Activated naive CD4-positive, alpha-beta T cell treated with anti-CD3 and anti-CD28 coated beads, Interleukin-2, amount 50 U/mL, for 72 hours (primary cell): ENCODE data around the gene GPBP1L1. TPM values are rescaled to one million over a fixed set of nuclear protein-coding genes. Genes with fewer than 3 reads are reported as not detected.
"Not testable (repeated sequence)": the region's sequence is repeated elsewhere in the genome, so short reads cannot be mapped to it uniquely, and the experiment has no call there.

ENCODE experiments used
- ATAC-seq, 2 donors: fragments of 150-1000 bp; cut with Tn5 transposase; 2 replicates each; pipeline ENCODE4 v1.10.0; 2021; ENCODE audit warnings: mild to moderate bottlenecking in 2 of 2, moderate library complexity in 2 of 2
- DNase-seq, 2 donors: peaks; one replicate each; pipeline ENCODE4 v3.0.0; 2021 to 2022; ENCODE audit warnings: low spot score in 2 of 2
- H3K27ac Mint-ChIP-seq, 2 donors: one replicate each; pipeline ENCODE4 v1.8.0; 2022; ENCODE audit warnings: mild to moderate bottlenecking in 2 of 2, mixed read lengths in 2 of 2
- H3K36me3 Mint-ChIP-seq, 2 donors: one replicate each; pipeline ENCODE4 v1.8.0; 2022; ENCODE audit warnings: mixed read lengths in 2 of 2
- H3K9me3 Mint-ChIP-seq, 2 donors: one replicate each; pipeline ENCODE4 v1.8.0; 2022; ENCODE audit warnings: mixed read lengths in 2 of 2
- total RNA-seq, 2 donors: library from RNA; stranded (reverse); gene quantifications; one replicate each; pipeline ENCODE4 v1.2.3, GENCODE V29; 2022

Gene GPBP1L1
- total RNA-seq, 2 donors from 2014 or later: 102 to 145 TPM

DNA sequence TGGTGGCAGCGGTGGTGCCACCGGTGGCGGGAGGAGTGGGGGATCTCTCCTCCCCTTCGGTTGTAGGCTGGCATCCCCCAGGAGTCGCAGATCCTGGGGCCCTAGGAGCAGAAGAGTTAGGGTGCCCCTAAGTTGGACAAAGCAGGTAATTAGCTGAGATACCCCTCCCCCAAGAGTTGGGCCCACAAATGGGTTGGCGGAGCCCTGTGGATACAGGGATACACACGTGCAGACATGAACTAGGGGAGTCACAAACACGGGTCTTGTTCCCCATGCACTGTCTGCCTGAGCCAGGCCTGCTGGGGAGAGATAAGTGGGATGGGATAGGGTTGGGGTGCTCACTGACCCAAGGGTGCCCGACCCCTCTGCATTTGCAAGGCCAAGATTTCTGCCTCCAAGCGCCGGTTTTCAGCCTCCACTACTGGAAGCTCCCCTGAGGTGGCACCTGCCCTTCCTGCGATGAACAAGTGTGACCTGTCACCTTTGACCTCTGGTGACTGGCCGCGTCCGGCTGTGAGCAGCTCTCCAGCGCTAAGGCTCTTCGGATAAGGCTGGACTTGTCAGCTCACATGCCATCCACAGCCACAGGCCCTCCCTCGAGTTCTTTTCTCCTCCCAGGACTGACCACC is 64.3 kb downstream of the GPBP1L1 start:
- ATAC-seq (peak; percentile 15 to 19), DNase-seq (no peak)
- peaks cover 4% of the 10 kb centered on the region in 2 donors for H3K36me3 Mint-ChIP-seq
- no peaks in the 10 kb centered on the region for H3K9me3 Mint-ChIP-seq
- H3K27ac Mint-ChIP-seq: peak overlapping the region in 1 of 2 donors; percentile 76

DNA sequence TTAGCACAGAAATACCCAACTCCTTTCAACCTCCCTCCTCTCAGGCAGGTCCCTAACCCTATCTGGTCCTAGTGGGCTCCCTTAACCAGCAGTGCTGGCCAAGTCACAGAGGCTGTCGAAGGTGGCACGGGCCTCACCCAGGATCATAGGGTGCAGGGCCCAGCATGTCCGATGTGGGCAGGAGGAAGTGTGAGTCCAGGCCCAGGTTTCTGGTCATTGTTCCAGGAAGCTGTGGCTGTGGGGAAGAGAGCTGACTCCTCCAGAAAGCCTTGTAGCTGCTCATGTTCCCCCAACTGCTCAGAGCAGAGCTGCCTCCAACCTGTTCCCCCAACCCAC is 64.9 kb downstream of the GPBP1L1 start:
- ATAC-seq: peak; percentile 23 to 26
- peaks cover 5 to 6% of the 10 kb centered on the region in 2 donors for H3K36me3 Mint-ChIP-seq
- no peaks in the 10 kb centered on the region for H3K9me3 Mint-ChIP-seq
- peak overlapping the region; percentile 74 to 76 for H3K27ac Mint-ChIP-seq
- no peak for DNase-seq

DNA sequence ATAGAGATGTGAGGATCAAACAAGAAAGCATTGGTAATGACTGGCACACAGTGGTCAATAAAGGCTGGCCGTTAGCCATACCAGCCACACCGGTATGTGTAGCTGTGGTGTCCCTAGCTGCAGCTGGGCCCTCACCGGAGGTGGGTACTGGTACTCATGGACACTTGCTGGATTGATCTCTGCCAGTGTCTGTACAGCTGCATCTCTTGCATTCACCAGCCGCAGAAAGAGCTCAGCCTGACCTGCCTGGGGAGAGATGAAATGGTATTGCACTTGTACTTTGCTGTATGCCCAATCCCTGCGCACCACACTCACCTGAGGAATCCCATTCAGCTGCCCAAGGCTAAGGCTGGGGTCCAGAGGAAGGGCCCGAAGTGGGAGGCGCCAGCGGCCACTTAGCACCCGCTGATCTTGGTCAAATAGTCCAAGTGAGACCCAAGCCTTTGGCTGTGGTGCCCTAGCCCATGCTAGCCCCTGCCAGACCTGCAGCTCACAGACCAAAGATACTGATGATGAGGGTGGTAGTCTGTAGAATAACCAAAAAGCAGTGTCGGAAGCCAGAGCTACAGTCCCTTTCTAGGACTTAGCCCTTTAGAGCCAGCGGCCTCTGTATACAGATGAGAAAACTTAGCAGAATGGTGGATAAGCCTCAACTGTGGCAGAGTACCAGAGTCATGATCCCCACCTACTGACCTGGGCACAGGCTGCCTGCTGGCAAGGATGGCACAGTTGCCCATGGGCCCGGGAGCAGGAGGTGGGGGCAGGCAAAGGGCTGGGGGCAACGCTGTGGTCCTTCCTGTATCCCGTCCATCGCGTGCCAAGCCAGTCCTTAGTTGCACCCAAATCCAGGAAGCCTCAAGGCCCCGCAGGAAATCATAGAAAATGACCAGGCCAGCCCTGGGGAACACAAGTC is 65.5 kb downstream of the GPBP1L1 start:
- no peak for DNase-seq
- Mint-ChIP-seq H3K36me3 (peaks cover 5 to 12% of the 10 kb centered on the region in 2 donors), H3K9me3 (no peaks in the 10 kb centered on the region), H3K27ac (peak overlapping the region; percentile 76 to 94)
- peak; percentile 16 to 22 for ATAC-seq

DNA sequence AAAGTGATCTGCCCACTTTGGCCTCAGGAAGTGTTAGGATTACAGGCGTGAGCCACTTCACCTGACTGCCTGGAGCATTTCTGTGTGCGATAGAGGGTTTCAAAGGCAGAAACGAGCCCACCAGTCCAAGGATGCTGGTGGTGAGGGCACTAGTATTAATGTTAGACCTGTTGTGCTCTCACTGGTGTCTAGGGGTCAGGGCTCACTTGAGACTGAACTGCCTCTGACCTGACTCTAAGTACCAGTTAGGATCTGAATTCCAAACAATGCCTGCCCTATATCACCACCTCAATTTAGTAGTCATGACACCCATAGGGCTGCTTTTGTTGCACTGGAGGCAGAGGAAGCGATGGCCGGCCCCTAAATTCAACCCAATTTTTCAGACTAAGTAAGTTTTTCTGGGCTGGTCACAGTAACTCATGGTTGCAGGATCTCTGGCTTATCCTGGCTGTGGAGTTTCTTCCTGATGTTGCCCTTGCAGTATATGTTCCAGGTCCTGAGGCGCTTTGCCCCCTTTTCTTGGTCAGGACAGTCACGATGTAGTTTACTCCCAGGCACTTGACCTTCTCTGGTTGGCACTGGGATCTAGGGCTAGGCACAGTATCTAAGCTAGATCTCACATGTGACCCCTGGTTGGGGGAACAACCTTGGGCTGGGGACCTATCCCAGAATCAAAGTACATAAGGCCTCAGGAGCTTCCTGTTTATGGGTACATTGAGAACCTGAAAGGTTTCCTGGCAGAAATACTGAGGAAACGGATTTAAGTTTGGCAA is 67.0 kb downstream of the GPBP1L1 start:
- no peaks in the 10 kb centered on the region for H3K9me3 Mint-ChIP-seq
- ATAC-seq (no peak), DNase-seq (no peak)
- peak overlapping the region; percentile 76 to 94 for H3K27ac Mint-ChIP-seq
- H3K36me3 Mint-ChIP-seq: peaks cover 9 to 15% of the 10 kb centered on the region in 2 donors

DNA sequence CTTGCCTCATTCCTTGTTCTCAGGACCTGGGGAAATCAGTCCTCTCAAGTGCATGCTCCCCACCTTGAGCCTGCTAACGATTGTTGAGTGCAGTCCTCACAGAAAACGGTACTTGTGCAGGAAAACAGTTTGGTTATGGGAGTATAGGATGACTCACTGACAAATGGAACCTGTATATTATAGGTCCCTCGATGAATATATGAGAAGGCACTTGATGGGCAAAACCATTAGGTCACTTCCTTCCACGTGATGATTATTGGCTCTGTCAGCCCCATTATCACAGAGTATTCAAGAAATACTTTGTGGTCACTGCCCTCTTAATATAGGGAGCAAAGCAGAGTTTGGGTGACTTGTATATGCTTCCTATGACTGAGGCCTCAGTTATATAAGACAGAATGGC is 68.7 kb downstream of the GPBP1L1 start:
- DNase-seq: no peak
- ATAC-seq: no peak
- H3K9me3 Mint-ChIP-seq: no peaks in the 10 kb centered on the region
- H3K36me3 Mint-ChIP-seq: peaks cover 9 to 15% of the 10 kb centered on the region in 2 donors
- peak overlapping the region in 1 of 2 donors; percentile 61 for H3K27ac Mint-ChIP-seq

DNA sequence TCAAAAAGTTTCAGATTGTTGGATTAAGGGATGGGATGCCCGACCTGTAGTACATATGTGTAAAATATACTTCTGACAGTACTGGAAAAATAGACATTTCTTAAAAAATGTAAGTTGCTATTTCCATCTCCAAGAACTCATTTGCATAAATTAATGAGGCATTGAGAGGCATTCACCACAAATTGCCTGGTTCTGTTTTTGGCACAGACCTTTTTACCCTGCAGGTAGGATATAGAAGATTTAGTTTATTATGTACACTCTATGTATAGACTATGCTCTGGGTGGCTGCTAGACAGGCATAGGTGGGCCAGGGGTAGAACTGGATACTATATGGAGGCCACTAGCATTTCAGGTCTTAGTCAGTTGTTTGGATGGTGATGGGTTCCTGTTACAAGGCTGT is 70.4 kb downstream of the GPBP1L1 start:
- H3K36me3 Mint-ChIP-seq: peaks cover 9 to 15% of the 10 kb centered on the region in 2 donors
- H3K9me3 Mint-ChIP-seq: no peaks in the 10 kb centered on the region
- no peak for DNase-seq
- no peak for ATAC-seq
- peak overlapping the region in 1 of 2 donors; percentile 50 for H3K27ac Mint-ChIP-seq

DNA sequence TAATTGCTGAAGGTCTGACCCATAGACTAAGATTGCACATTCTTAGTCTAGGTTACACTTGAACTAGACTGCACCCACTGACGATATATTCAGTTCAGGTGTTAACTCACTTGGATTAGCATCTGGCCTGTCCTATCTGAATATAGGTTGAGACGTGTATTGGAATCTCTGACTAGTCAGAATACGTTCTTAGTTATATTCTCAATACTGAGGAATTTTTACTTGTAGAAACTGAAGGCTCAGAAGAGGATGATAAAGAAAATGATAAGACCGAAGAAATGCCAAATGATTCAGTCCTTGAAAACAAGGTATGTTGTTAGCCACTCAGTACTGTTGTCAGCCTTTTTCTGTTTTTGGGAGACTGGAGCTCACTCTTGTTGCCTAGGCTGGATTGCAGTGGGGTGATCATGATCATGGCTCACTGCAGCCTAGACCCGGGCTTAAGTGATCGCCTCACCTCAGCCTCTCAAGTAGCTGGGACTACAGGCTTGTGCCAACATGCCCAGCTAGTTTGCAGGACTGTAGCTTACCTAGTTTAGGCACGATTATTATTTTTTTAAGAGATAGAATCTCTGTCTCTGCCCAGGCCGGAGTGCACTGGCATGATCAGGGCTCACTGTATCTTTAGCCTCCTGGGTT is 73.3 kb downstream of the GPBP1L1 start:
- Mint-ChIP-seq H3K9me3 (no peaks in the 10 kb centered on the region), H3K27ac (peak overlapping the region; percentile 1 to 31), H3K36me3 (peaks cover 9 to 21% of the 10 kb centered on the region in 2 donors)
- ATAC-seq (no peak), DNase-seq (no peak)

DNA sequence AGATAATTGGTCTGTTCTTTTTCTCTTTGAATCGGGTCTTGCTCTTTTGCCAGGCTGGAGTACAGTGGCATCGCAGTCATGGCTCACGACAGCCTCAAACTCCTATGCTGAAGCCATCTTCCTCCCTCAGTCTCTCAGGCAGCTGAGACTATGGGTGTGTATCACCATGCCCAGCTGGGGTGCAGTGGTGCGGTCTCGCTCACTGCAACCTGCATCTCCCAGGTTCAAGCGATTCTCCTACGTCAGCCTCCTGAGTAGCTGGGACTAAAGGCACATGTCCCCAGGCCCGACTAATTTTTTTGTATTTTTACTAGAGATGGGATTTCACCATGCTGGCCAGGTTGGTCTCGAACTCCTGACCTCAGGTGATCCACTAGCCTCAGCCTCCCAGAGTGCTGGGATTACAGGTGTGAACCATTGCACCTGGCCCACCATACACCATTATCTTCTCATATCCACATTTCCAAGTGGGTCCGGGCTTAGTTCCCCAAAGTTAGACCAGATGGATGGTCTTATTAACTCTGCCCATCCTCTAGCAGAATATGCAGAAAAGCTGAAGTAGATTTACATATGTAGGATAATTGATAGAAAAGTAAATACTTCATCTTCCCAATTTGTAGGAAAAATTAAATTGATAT is 75.6 kb downstream of the GPBP1L1 start:
- ATAC-seq: no peak

DNA sequence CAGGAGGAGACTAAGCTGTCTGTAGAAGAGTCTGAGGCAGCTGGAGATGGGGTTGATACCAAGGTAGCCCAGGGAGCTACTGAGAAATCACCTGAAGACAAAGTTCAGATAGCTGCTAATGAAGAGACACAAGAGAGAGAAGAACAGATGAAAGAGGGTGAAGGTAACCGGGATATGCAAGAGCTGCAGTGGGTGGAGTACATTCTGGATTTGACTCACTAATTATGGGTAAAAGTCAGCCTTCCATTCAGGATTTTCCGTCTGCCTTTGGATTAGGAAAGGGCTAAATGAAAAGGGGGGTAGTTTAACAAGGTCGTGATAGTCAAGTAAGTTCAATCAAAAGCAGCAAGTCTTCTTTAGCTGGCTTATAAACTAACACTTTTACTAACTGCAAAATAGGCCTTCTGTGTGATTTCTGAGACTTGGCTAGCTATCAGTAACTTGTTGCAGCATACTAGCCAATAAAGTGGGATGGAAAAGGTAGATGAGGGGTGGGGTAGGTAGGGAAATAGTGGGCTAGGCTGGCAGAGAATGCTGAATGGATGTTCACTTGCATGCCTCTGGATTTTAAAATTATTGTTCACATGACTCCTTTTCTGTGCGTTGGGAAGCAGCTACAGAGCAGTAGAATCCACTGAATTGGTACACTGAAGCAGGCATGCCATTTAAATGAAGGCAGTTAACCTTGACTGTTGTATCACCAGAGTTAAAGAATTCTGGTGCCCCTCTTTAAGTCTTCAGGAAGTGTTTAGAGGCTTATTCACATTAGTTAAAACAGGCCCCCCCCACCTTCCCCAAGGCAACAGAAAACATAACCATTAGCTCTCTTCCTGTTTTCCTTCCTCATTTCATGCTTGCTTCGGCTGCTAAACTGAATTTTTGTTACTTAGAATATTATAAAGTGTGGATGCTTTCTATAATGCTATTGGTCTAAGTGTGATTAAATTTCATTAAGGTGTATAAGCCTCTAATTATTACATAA is 77.9 kb downstream of the GPBP1L1 start:
- H3K27ac Mint-ChIP-seq: peak overlapping the region; percentile 39 to 52
- H3K36me3 Mint-ChIP-seq: peaks cover 19 to 26% of the 10 kb centered on the region in 2 donors
- ATAC-seq (peak in 1 of 2 donors; percentile 12), DNase-seq (no peak)
- H3K9me3 Mint-ChIP-seq: no peaks in the 10 kb centered on the region

More for the DNA sequence above, 75.6 kb downstream of the GPBP1L1 start:
- Mint-ChIP-seq H3K36me3 (peaks cover 23 to 27% of the 10 kb centered on the region in 2 donors), H3K9me3 (no peaks in the 10 kb centered on the region), H3K27ac (peak overlapping the region in 1 of 2 donors; percentile 73)
- DNase-seq: no peak

DNA sequence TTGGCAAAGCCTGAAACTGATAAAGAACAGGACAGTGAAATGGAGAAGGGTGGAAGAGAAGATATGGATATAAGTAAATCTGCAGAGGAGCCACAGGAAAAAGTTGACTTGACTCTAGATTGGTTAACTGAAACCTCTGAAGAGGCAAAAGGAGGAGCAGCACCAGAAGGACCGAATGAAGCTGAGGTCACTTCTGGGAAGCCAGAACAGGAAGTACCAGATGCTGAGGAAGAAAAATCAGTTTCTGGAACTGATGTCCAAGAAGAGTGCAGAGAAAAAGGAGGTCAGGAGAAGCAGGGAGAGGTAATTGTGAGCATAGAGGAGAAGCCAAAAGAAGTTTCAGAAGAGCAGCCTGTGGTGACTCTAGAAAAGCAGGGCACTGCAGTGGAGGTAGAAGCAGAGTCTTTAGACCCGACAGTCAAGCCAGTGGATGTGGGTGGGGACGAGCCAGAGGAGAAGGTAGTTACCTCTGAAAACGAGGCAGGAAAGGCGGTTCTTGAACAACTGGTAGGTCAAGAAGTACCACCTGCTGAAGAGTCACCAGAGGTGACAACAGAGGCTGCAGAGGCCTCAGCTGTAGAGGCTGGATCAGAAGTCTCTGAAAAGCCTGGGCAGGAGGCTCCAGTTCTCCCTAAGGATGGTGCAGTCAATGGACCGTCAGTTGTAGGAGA is 78.8 kb downstream of the GPBP1L1 start:
- DNase-seq (no peak), ATAC-seq (peak in 1 of 2 donors; percentile 14)
- peaks cover 19 to 26% of the 10 kb centered on the region in 2 donors for H3K36me3 Mint-ChIP-seq
- no peaks in the 10 kb centered on the region for H3K9me3 Mint-ChIP-seq
- H3K27ac Mint-ChIP-seq: peak overlapping the region; percentile 52 to 75

DNA sequence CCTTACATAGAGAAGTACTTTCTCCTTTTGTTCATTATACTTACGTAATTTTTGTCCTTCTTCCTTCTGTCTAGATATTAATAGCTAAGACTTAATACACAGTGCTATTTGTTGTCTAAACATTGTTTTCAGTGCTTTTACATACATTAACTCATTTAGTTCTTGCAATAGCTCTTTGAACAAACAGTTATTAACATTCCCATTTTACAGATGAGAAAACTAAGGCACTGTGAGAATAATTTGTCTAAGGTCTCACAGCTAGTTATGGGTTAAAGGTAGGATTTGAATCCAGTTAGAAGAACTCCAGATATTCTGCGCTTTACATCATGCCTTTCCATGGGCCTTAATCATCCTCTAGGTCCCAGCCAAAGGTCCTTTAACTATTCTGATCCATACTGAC is 82.1 kb downstream of the GPBP1L1 start:
- Mint-ChIP-seq H3K27ac (no peak overlapping the region), H3K9me3 (no peaks in the 10 kb centered on the region), H3K36me3 (peaks cover 19 to 26% of the 10 kb centered on the region in 2 donors)
- ATAC-seq (no peak), DNase-seq (no peak)

DNA sequence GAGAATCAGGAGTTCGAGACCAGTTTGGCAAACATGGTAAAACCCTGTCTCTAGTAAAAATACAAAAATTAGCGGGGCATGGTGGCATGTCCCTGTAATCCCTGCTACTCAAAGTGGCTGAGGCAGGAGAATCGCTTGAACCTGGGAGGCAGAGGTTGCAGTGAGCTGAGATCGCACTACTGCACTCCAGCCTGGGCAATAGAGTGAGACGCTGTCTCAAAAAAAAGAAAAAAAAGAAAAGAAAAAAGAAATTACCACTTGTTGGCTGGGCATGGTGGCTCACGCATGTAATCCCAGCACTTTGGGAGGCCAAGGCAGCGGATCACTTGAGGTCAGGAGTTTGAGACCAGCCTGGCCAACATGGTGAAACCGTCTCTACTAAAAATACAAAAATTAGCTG is 89.6 kb downstream of the GPBP1L1 start:
- DNase-seq, H3K9me3 Mint-ChIP-seq, H3K27ac Mint-ChIP-seq, ATAC-seq: not testable (repeated sequence)
- H3K36me3 Mint-ChIP-seq: peaks cover 0 to 11% of the 10 kb centered on the region in 2 donors

DNA sequence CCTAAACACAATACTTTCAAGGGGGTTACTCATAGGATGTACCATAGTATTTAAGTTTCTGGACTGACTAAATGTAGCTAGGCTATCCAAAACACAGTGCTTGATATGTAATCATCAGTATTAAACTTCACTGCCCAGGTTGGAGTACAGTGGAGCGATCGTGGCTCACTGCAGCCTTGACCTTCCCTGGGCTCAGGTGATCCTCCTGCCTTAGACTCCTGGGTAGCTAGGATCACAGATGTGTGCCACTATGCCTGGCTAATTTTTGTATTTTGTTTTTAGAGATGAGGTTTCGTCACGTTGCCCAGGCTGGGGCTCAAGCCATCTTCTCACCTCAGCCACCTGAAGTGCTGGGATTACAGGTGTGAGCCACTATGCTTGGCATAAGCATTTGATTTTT is 91.9 kb downstream of the GPBP1L1 start:
- H3K27ac Mint-ChIP-seq: peak overlapping the region in 1 of 2 donors; percentile 44
- DNase-seq (no peak), ATAC-seq (peak in 1 of 2 donors; percentile 23)
- H3K9me3 Mint-ChIP-seq: no peaks in the 10 kb centered on the region
- H3K36me3 Mint-ChIP-seq: peaks cover 0 to 11% of the 10 kb centered on the region in 2 donors

DNA sequence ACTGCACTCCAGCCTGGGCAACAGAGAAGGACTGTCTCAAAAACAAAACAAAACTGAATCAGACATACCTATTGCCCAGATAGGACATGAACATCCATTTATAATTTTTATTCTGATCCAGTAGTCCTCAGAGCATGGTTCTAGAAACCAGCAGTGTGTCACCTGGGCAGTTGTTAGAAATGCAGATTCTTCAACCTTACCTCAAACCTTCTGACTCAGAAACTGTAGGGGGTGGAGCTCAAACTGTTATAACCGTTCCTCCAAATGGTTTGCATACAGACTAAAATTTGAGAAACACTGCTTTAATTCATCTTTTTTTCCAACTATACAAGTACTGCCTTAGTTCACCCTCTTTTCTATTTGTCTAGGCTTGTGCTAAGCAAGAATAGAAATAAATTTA is 96.5 kb downstream of the GPBP1L1 start:
- Mint-ChIP-seq H3K27ac (no peak overlapping the region), H3K36me3 (peaks cover 12 to 14% of the 10 kb centered on the region in 2 donors)
- ATAC-seq: no peak

More for the DNA sequence above, 96.5 kb downstream of the GPBP1L1 start:
- DNase-seq: no peak
- no peaks in the 10 kb centered on the region for H3K9me3 Mint-ChIP-seq
